Lung (tissue), 12 donors: ENCODE data around the gene TBC1D10A. TPM values are rescaled to one million over a fixed set of nuclear protein-coding genes. Genes with fewer than 3 reads are reported as not detected.

Source experiments
- ATAC-seq: fragments of 200-7000 bp; cut with Tn5 transposase; one replicate; pipeline ENCODE4 v1.9.1; 2020; ENCODE audit warnings: moderate number of reproducible peaks; ENCODE audit not compliant: insufficient read depth, low FRiP score
- DNase-seq, 3 donors: peaks; one replicate each; pipeline ENCODE4 v3.0.0-alpha.2; 2013 to 2017
- H3K27ac ChIP-seq, 2 donors: one replicate each; pipeline ENCODE4 v1.5.1; 2013; ENCODE audit warnings: mild to moderate bottlenecking in 2 of 2, moderate library complexity in 2 of 2, control low read depth in 1 of 2, inconsistent platforms in 1 of 2, low read depth in 1 of 2, low read length in 1 of 2
- H3K27me3 ChIP-seq, 3 donors: one replicate each; pipeline ENCODE4 v1.5.1; 2013; ENCODE audit warnings: low read length in 2 of 3; ENCODE audit not compliant: control insufficient read depth in 3 of 3, insufficient read depth in 3 of 3
- H3K36me3 ChIP-seq, 4 donors: one replicate each; pipeline ENCODE4 v1.5.1; 2013; ENCODE audit warnings: low read length in 4 of 4, mild to moderate bottlenecking in 1 of 4, moderate library complexity in 1 of 4; ENCODE audit not compliant: control insufficient read depth in 4 of 4, insufficient read depth in 4 of 4
- H3K4me1 ChIP-seq, 5 donors: one replicate each; pipeline ENCODE4 v1.5.1; 2013; ENCODE audit warnings: low read length in 5 of 5, mild to moderate bottlenecking in 2 of 5, moderate library complexity in 1 of 5; ENCODE audit not compliant: control insufficient read depth in 5 of 5, insufficient read depth in 5 of 5
- H3K4me3 ChIP-seq: one replicate; pipeline ENCODE4 v1.5.1; 2013; ENCODE audit warnings: mild to moderate bottlenecking, control low read depth, moderate library complexity
- H3K9ac ChIP-seq, 2 donors: one replicate each; pipeline ENCODE4 v1.5.1; 2013; ENCODE audit warnings: low read length in 2 of 2, control low read depth in 1 of 2; ENCODE audit not compliant: insufficient read depth in 1 of 2
- H3K9me3 ChIP-seq, 4 donors: one replicate each; pipeline ENCODE4 v1.5.1; 2013; ENCODE audit warnings: low read length in 3 of 4, mild to moderate bottlenecking in 1 of 4, moderate library complexity in 1 of 4; ENCODE audit not compliant: control insufficient read depth in 4 of 4, insufficient read depth in 3 of 4
- WGBS, 2 donors: extraction: QIAGEN DNeasy Blood & Tissue Kit; methylation state at CpG; one replicate each; pipeline ENCODE4 v1.1.7; 2013; 5-methylcytosine and 5-hydroxymethylcytosine counted together
- polyA plus RNA-seq, 2 donors: library from polyadenylated mRNA; stranded (reverse); fragments of 200-250 nt; gene quantifications; one replicate each; pipeline ENCODE4 v1.2.1, GENCODE V29; 2013
- total RNA-seq, 2 donors: library from RNA; depleted of rRNA in 1 of 2; stranded (reverse); fragments of >200 nt in 1 of 2; gene quantifications; one replicate each; pipeline ENCODE4 v1.2.1, GENCODE V29; 2014 to 2021
- TF ChIP-seq, protein P1 (sequence below): IDR thresholded peaks from 2 replicates; pipeline ENCODE4 v1.5.1; 2012; ENCODE audit warnings: mild to moderate bottlenecking; ENCODE audit errors: control extremely low read depth, extremely low read depth
- donor health status: control.
- donor health status: control.
- donor health status: Bipolar disorder and iron deficiency.
- donor health status: healthy.
- donor health status: DM: yes; HTN: yes; CAD: no.

TBC1D10A gene
- total and polyA plus RNA-seq, 4 donors = 15.0 to 36.4 (median 26.6) TPM

DNA sequence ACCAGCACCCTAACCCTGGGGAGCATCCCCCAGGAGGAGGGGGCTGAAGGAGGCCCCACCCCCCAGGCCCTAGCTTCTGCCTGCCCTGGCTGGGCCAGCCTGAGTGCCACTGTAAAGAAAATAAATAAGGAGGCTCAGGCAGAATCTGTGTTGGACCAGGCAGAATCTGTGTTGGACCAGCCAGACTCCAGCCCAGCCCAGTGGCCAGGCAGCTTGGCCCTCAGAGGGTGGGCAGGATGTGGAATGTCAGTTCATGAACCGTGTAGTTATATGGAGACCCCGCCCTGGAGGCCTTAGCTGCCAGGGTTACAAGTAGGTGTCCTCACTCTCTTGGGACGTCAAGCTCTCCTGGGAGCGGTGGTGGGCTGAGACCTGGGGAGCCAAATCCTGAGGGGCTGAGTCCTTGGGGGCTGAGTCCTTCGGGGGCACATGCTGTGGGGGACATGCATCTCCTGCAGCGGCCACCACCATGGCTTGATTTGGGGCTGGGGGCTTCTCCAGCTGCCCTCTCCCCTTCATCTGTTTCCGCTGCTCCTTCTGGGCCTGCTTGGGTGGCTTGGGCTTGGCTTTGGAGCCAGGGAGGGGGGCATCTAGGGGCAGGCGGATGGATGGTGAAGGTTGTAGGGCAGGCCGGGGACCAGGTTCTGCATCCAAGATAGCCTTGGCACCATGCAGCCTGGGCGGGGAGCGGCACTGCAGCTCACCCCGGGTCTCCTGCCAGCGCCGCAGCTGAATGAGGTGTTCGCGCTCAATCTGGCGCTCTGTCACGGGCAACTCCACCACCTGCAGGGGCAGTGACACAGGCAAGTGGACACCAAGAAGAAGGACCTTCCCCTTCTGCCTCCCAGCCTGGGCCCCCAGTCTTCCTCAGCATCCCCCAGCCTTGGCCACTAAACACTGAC is 34.4 kb downstream of the TBC1D10A start:
- Histone ChIP-seq H3K4me3 (no peak overlapping the region), H3K27me3 (no peaks in the 10 kb centered on the region), H3K9ac (no peak overlapping the region), H3K4me1 (peaks cover 4 to 35% (median 25%) of the 10 kb centered on the region in 5 donors), H3K27ac (peak overlapping the region; percentile 74 to 89), H3K36me3 (peaks cover 0 to 40% (median 26%) of the 10 kb centered on the region in 4 donors), H3K9me3 (no peaks in the 10 kb centered on the region)
- 91 to 92% methylated on average over 18 of the region's 18 CpGs for WGBS, 2 donors
- ATAC-seq = no peak
- TF ChIP-seq, protein P1, sequence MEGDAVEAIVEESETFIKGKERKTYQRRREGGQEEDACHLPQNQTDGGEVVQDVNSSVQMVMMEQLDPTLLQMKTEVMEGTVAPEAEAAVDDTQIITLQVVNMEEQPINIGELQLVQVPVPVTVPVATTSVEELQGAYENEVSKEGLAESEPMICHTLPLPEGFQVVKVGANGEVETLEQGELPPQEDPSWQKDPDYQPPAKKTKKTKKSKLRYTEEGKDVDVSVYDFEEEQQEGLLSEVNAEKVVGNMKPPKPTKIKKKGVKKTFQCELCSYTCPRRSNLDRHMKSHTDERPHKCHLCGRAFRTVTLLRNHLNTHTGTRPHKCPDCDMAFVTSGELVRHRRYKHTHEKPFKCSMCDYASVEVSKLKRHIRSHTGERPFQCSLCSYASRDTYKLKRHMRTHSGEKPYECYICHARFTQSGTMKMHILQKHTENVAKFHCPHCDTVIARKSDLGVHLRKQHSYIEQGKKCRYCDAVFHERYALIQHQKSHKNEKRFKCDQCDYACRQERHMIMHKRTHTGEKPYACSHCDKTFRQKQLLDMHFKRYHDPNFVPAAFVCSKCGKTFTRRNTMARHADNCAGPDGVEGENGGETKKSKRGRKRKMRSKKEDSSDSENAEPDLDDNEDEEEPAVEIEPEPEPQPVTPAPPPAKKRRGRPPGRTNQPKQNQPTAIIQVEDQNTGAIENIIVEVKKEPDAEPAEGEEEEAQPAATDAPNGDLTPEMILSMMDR = no peak
- no peak for DNase-seq

DNA sequence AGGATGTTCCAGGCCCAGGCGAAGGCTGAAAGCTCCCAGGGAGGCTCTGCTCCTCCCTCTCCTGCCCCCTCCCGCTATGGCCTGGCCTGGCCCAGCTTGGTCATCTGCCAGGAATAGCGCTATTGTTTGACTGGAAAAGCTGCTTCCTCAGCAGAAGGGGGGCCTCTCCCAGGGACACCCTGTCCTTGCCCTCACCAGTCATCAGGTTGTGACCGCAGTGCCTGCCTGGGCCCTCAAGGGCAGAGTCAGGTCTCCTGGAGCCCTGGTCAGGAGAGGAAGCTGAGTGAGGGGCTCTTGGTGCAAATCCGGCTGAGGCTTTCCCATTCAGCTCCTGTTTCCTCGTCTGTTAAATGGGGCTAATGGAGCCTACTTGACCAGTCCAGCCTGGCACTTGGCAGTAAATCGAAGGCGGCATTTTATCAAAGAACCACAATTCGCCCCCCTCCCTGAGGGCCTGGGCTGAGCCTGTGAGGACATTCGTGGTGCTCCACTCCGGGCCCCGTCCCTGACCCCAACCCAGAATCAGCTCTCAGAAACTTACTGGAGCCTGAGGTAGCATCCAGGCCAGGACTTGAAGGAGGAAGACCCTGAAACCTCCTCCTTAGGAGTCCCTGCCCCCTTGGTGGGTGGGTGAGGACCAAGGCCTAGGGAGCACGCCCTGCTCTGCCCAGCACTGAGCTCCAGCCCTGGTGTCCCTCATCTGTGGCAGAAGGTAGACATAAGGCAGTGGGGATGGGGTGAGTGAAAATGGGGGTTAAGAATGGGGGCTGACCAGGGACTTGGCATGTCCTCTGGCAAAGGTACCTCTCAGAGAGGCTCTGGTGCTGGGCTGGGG is 35.5 kb downstream of the TBC1D10A start:
- Histone ChIP-seq H3K4me3 (no peak overlapping the region), H3K9me3 (no peaks in the 10 kb centered on the region), H3K27ac (peak overlapping the region; percentile 87 to 89), H3K27me3 (no peaks in the 10 kb centered on the region), H3K9ac (peak overlapping the region in 1 of 2 donors; percentile 8), H3K4me1 (peaks cover 4 to 35% (median 21%) of the 10 kb centered on the region in 5 donors), H3K36me3 (peaks cover 0 to 36% (median 24%) of the 10 kb centered on the region in 4 donors)
- 47 to 72% methylated on average over 13 of the region's 13 CpGs for WGBS, 2 donors
- DNase-seq (peak; percentile 80 to 91 (median 85)), ATAC-seq (peak; percentile 0)
- TF ChIP-seq, protein P1 = no peak

DNA sequence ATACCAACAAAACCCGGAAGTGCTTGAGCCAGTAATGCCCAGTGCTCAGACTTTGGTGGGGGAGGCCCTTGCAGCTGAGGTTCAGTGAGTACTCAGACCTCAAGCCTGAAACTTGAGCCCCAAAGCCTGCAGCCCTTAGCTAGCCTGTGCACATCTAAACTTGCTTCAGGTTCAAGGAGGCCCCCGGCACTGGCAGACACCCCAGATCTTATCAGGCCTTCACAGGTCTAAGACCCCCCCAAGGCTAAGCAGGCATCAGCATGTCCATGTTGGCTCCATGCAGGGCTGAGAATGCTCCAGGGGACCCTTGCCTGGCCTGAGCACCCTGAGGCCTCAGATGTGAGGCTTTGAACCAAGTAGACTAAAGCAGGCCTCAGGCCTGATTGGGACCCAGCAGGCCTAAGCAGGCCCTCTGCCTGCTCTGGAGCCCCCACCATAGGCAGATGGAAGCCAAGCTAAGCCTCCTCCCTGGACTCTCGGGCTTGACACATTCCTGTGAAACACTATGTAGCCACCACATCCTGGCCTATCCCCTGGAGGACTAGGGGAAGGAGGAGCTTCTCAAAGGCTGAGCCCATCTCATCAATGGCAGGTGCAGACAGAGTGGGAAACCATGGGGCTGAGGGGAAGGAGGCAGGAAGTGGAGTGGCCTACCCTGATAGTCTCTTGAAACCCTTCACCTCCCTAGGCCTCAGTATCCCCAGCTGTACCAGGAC is 36.2 kb downstream of the TBC1D10A start:
- Histone ChIP-seq H3K27ac (peak overlapping the region; percentile 87 to 89), H3K4me3 (no peak overlapping the region), H3K36me3 (peaks cover 0 to 37% (median 23%) of the 10 kb centered on the region in 4 donors), H3K4me1 (peaks cover 4 to 35% (median 21%) of the 10 kb centered on the region in 5 donors), H3K9me3 (no peaks in the 10 kb centered on the region), H3K9ac (no peak overlapping the region), H3K27me3 (no peaks in the 10 kb centered on the region)
- TF ChIP-seq, protein P1 = no peak
- ATAC-seq (no peak), DNase-seq (no peak)
- WGBS, 2 donors = 42 to 43% methylated on average over 3 of the region's 3 CpGs
